Kidney tubule cell (primary cell): ENCODE results near the gene CLHC1.
A peak's percentile ranks its signal among the peaks of the same experiment; 100 is the strongest.
"Not testable (repeated sequence)": the region's sequence is repeated elsewhere in the genome, so short reads cannot be mapped to it uniquely, and the experiment has no call there.

ENCODE experiments used
- DNase-seq: peaks from one replicate; pipeline ENCODE4 v3.0.0-alpha.2; 2018; ENCODE audit warnings: low spot score

CLHC1 gene

DNA sequence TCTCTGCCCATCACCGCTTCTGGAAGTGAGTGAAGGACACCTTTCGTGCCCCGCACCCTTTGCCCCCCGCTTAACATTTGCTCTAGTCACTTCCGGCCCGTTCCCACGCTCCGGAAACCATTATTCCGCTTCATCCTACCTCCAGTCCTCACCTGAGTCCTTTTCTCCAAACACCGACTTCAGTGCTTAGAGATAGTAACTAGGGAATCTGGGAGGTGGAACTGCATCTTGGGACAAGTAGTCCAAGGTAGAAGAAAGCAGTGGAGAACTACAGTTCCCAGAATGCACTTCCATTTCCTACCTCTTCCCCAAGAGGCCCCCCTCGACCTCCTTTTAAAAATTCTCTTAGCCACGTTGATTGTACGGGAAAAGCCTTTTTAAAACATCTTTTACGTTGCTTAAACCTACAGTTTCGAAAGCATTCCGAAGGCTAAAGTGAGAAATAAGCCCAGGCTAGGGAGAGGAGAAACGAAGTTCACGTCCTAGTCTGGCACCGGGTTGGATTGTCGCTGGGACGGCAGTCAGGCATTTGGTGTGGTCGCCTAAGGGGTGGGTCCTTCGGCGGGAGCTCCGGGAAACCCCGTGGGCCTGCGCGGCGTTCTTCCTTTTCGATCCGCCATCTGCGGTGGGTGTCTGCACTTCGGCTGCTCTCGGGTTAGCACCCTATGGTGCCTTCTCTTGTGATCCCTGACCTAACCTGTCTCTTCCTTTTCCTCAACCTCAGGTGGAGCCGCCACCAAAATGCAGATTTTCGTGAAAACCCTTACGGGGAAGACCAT lies at the start of gene CLHC1, which contains the start of gene RPS27A:
CLHC1 (minus strand) TSS at position 210 of the 779 bp plus-strand sequence. CDS start 9,882 bp downstream, outside the sequence.
RPS27A (plus strand) TSS at position 605 of the 779 bp plus-strand sequence; CDS start at position 742, 137 bp downstream.
- DNase-seq = peak; percentile 99

DNA sequence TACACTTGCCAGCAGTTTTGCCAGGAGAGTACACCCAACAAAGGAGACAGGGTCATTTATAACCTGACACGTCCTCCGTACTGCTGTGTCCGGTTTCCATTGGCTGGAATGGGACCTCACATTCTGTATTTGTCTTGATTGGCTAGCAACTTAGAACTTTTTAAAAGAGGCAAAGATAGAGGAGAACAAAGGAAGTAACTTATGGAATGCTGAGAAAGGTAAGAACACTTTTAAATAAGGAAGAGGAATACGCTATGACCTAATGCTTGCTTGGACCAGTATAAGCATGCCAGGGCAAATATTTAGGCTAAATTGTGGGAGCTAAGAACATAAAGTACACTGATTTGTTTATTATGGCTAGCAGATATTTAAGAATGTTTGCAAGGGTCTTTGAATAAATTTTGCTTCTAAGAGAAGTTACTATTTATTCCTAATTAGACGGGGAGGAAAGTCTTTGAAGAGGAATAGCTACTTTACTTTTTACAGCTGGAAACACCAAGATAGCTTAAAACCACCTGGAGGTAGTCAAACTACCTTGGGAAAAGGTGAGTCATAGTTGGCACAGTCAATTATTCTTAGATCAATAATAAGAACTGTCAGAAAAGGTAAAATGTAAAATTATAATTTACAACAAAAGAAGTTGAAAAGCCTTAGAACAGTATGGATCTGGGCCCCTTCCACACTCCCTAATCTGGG lies 48.9 kb upstream of the CLHC1 start:
- not testable (repeated sequence) for DNase-seq

DNA sequence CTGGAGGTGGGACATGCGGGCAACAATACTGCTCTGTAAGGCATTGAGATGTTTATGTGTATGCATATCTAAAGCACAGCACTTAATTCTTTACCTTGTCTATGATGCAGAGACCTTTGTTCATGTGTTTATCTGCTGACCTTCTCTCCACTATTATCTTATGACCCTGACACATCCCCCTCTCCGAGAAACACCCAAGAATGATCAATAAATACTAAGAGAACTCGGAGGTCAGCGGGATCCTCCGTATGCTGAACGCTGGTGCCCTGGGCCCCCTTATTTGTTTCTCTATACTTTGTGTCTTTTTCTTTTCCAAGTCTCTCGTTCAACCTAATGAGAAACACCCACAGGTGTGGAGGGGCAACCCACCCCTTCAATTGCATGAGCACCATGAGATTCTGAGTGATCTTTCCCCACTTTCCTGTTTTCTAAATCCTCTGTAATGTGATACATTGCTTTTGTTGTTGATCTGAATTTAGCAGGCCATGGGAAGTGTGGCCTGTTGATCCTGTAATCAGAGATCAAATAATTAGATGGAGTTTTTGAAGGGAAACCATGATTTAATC lies 47.8 kb upstream of the CLHC1 start:
- DNase-seq = not testable (repeated sequence)

DNA sequence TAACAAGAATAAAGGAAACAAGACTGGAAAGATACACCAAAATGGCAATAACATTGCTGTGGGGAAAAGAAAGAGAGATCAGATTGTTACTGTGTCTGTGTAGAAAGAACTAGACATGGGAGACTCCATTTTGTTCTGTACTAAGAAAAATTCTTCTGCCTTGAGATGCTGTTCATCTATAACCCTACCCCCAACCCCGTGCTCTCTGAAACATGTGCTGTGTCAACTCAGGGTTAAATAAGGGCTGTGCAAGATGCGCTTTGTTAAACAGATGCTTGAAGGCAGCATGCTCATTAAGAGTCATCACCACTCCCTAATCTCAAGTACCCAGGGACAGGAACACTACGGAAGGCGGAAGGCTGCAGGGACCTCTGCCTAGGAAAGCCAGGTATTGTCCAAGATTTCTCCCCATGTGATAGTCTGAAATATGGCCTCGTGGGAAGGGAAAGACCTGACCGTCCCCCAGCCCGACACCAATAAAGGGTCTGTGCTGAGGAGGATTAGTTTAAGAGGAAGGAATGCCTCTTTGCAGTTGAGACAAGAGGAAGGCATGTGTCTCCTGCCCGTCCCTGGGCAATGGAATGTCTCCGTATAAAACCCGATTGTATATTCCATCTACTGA lies 47.2 kb upstream of the CLHC1 start:
- DNase-seq = not testable (repeated sequence)

DNA sequence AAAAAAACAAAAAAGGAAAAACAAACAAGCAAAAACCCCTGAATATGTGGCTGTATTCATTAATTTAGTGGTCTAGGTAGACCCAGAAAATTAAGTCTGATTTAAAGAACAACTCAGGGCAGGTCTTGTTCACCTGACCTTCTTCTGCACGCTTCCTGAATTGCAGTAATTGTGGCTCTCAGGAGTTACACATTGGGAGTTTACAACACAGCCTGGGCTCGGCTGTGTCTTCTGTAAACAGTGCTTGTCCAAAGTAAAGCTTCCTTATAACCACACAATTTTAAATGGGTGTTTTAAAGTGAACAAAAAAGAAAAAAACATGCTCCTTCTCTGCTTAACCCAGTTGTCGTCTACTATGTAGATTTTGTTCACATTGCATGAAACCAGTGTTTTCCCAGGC lies 45.2 kb upstream of the CLHC1 start:
- no peak for DNase-seq

DNA sequence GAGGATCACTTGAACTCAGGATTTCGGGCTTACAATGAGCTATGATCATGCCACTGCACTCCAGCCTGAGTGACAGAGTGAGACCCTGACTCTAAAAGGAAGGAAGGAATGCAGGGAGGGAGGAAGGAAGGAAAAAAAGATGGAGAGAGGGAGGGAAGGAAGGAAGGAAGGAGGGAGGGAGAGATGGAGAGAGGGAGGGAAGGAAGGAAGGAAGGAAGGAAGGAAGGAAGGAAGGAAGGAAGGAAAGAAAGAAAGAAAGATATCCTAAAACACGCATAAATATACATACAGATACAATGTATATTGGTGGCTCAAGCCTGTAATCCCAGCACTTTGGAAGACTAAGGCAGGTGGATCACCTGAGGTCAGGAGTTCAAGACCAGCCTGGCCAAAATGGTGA lies 42.3 kb upstream of the CLHC1 start:
- DNase-seq = not testable (repeated sequence)

DNA sequence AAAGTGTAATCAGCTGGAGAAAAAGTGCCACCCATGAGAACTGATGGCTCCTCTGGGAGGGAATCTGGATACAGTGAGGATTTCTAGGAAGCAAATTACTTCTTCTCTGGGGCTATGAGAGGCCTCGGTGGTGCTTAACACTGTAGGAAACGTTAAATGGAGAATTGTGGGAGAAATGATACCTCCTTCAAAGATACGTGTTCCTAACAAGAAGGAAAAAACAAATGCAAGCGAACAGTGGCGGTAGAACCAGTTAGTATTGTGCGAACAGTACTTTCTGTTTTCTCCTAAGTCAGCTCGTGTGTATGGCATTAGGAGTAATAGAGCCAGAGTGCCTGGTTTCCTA lies 37.5 kb upstream of the CLHC1 start:
- DNase-seq = peak; percentile 2

DNA sequence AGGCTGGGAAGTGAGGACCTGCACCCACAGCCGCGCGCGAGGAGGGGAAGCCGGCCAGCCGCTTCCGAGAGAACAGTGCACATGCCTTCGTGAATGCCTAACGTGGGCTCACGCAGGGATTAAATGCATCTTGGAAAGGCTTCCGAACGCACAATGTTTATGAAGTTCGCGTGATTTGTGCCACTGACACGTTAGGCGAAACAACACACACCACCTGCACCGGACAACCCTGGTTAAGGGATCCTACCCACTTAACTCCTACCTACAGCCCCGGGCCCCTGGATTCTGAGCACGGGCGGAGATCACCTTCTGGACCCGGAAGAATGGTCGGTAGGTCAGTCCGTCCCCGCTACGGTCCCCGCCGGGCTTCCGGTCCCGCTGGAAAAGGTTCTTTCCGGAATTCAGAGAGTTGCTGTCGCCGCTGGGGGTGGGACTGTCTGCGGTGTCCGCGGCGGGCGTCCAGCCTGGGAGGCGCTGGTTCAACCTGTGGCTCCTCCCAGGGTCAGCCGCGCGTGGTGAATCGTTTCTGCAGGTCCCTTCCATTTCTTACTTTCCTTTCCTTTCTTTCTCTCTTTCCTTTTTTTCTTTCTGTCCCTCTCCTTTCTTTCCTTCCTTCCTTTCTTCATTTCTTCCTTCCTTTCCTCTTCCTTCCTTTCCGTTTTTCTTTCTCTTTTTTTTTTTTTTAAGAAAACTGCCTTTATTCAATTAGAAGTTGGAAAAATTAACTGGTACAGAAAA lies 37.0 kb upstream of the CLHC1 start, which contains the start of gene MTIF2:
MTIF2 (minus strand) TSS at position 325 of the 738 bp plus-strand sequence. CDS start 5,373 bp downstream, outside the sequence.
- DNase-seq = peak; percentile 97

DNA sequence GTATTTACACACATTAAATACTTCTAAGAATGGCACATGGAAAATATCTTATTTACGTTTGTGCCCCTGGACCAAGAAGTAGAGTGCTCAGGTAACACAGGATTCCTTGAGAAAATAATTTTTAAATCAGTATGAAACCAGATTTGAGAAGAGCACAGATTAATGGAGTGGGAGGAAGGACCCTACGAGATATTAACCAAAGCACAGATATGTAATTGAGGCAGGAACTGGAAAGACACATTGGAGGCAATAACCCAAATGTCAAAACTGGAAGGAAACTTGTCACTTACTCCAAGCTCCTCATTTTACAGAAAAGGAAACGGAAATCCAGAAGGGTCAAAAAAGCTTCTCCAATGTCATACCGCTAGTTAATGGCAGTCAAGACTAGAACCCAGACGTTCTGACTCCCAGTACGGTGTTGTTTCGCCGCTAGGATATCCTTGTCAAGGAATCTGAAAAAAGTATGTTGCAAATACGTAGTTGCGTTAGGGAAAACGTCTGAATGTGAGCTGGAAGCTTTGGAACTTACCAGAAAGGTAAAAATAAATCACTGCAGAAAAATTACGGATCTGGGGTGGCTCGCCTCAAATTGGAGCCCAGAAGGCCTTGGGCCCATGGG lies 36.3 kb upstream of the CLHC1 start:
- no peak for DNase-seq

DNA sequence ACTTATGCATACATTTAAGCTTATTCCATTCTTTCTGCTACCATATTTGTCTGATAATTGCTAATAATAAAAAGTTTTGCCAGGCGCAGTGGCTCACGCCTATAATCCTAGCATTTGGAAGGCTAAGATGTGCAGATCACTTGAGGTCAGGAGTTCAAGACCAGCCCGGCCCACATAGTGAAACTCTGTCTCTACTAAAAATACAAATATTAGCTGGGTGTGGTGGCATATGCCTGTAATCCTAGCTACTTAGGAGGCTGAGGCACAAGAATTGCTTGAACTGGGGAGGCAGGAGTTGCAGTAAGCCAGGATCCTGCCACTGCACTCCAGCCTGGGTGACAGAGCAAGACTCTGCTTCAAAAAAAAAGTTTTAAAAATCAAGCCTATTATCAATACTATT lies 27.5 kb upstream of the CLHC1 start:
- not testable (repeated sequence) for DNase-seq

DNA sequence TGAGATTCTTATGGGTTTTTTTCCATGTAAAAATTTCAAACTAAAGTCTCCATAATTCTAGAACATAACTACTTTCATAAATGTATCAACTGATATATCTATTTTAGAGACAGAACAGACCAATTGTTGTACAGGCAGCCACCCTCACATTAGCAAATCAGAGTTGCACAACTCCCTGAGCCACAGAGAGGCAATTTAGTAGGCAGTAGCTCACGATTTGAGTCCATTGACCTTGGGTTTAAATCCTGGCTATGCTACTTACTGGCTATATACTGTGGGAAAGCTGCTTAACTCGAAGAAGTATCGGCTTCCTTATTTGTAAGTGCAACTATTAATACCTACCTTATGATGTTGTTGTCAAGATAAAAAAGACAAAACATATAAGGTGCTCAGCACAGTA lies 20.7 kb upstream of the CLHC1 start:
- DNase-seq = no peak

DNA sequence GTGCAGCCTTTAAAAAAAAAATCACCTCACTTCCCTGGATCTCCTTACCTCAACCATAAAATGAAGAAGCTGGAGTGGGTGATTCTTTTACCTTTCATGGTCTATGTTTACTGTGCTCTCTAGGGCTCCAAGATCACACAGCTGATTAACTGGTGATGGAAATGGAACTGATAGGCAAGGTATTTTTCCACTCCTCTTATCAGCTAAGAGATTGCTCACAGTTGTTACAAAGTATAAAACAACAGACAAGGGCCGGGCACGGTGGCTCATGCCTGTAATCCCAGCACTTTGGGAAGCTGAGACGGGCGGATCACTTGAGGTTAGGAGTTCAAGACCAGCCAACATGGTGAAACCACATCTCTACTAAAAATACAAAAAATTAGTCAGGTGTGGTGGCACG lies 14.9 kb upstream of the CLHC1 start:
- no peak for DNase-seq

DNA sequence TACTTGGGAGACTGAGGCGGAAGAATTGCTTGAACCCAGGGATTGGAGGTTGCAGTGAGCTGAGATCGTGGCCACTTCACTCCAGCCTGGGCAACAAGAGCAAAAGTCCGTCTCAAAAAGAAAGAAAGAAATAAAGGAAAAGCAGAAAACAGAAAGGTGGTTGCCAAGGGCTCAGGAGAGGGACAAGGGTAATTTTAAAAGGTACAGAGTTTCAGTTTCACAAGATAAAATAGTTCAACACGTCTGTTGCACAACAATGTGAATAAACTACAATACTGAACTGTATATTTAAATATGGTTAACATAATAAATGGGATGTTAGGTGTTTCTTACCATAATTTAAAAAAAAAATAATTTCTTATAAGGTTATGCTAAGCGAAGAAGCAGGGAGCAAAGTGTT lies 13.3 kb upstream of the CLHC1 start:
- DNase-seq = no peak

DNA sequence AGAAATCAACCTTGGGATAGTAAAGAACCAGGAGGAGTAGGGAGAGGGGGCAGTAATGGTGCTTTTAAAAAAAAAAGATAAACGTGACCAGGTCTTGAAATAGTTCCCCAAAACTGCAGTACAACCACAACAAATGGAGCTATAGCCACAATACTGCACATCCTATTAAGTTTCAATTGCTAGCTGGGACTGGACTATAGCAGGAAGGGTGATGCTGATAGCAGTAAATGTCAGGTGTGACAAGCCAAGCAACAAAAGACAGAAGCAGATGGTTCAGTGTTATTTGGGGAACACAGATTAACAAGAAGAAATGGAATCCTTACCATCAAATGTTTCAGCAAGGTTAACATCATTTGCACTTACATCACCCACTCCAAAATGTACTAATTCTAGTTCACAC lies 10.5 kb upstream of the CLHC1 start:
- DNase-seq = no peak

DNA sequence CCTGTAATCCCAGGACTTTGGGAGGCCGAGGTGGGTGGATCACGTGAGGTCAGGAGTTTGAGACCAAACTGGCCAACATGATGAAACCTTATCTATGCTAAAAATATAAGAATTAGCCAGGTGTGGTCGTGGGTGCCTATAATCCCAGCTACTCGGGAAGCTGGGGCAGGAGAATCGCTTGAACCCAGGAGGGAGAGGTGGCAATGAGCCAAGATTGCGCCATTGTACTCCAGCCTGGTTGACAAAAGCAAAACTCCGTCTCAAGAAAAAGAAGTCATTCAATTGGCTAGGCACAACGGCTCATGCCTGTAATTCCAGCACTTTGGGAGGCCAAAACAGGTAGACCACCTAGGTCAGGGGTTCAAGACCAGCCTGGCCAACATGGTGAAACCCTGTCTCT lies 9.5 kb upstream of the CLHC1 start:
- DNase-seq = not testable (repeated sequence)

DNA sequence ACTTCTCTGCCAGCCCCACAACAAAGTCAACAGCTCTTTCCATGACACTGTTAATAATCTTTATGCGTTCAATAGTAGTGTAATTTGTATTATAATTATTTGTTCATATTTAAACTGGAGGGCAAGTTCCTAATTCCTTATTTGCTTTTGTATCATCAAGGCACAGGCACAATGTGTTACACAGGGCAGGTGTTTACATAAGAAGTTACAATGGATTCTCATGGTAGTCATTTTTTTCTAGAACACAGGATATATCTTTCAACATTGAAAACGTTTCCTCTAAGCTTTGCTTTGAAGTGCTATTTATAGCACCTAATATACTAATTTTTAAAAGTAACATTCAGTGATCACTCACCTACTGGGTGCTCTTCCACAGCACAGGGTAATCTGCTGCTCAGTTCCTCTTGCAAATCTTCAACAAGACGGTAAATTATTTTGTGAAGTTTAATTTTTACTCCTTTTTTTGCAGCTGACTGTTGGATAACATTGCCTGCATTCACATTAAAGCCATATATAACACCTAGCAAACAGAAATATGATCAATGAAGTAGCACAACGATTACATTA lies 7.6 kb upstream of the CLHC1 start:
- no peak for DNase-seq

DNA sequence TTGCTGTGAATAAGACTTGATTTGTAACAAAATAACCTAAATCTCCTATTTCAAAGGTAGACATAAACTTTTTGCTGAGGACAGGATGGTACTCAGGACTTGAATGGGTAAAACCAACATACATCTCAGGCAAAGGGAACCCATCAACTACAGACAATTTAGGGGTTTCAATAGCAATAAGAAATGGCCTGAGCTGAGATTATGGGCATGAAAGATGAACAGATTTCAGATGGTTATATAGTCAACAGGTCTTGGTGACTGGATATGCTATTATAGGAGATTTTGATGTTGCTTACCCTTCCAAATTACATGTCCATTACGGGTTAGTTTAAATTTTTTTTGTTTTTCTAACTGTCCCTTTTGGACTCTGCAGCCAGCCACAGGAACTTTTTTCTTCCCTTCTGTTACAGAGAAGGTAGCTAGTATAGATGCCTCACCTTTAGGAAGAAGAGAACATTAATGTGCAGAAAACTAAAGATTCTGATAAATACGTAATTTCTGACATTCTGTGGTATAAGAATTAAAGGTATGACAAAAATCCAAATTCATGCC lies 5.0 kb upstream of the CLHC1 start:
- peak; percentile 8 for DNase-seq

DNA sequence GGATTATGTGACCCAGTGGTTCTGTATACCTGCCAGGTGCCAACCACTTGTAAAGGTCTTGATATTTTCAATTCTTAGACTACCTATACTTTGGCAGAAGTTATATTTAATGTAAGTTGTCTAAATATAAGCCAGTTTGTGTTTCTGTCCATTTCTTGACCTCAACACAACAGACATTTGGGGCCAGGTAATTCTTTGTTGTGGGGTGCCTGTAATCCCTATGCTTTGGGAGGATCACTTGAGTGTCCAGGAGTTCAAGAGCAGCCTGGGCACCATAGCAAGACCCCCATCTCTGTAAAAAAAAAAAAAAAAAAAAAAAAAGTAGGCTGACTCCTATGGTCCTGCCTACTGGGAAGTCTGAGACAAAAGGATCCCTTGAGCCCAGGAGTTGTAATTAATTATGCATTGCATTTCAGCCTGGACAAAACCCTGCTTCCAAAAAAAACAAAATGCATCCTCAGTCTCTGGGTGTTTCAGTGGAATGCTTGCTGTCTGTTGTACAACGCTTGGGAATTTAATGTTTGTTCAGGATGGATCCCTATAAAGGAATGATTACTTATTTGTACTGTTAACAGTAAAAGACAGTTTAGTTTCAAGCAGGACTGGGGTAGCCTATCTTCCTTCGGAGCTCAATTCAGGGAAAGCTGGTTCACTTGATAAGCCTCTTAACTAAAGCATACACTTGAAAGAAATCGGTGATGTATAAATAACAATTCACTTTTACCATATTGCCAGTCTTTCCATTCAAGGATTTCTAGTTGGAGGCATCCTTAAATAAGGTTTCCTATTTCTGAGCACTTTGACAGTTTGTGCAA lies 3.8 kb upstream of the CLHC1 start:
- no peak for DNase-seq

DNA sequence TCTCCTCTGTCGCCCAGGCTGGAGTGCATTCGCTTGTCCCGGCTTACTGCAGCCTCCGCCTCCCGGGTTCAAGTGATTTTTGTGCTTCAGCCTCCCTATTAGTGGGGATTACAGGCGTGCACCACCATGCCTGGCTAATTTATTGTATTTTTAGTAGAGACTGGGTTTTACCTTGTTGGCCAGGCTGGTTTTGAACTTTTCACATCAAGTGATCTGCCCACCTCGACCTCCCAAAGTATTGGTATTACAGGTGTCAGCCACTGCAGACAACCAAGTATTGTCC lies 1.5 kb upstream of the CLHC1 start:
- DNase-seq = no peak
